GM12872 (cell line): Measurements from ENCODE around the gene EVPL.

Experiments used
- TF ChIP-seq, protein P1 (sequence below): IDR thresholded peaks from 3 replicates; pipeline ENCODE4 v1.5.1; 2011; ENCODE audit warnings: low read depth, mild to moderate bottlenecking, low read length, moderate library complexity; ENCODE audit not compliant: insufficient read depth

Gene EVPL

DNA sequence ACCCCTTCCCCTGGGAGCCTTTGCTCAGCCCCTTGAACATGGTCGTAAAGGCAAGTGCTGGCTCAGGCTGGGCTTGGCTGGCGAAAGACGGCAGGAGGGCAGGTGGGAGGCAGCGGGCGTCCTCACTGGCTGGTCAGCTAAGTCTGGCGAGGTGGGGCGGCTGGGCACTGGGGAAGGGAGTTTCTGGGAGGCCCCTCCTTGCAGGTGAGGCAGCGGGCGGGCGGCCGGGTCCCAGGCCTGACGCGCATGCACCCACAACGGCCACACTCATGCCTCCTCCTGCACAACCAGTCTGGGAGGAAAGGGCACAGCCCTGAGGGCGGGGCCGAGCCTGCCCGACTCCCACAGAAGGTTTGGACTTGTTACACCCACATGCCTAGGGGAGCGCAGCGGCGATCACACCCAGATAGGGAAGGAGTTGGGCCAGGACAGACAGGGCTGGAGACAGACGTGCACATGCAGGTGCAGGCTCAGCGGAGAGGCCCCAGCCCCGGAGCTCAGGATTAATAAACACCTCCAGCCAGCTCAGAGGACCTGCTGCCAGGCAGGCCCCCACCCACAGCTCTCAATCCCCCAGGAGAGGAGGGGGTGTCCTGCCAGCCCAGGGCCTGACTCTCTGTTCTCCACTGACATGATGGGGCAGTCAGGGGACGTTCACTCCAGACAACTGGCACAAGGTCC, at the start of gene EVPL:
Gene EVPL (minus strand): TSS at position 148 of the 681 bp plus-strand sequence. CDS start 108 bp downstream, at position 40.
- TF ChIP-seq, protein P1, sequence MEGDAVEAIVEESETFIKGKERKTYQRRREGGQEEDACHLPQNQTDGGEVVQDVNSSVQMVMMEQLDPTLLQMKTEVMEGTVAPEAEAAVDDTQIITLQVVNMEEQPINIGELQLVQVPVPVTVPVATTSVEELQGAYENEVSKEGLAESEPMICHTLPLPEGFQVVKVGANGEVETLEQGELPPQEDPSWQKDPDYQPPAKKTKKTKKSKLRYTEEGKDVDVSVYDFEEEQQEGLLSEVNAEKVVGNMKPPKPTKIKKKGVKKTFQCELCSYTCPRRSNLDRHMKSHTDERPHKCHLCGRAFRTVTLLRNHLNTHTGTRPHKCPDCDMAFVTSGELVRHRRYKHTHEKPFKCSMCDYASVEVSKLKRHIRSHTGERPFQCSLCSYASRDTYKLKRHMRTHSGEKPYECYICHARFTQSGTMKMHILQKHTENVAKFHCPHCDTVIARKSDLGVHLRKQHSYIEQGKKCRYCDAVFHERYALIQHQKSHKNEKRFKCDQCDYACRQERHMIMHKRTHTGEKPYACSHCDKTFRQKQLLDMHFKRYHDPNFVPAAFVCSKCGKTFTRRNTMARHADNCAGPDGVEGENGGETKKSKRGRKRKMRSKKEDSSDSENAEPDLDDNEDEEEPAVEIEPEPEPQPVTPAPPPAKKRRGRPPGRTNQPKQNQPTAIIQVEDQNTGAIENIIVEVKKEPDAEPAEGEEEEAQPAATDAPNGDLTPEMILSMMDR, result no peak

GRCh38 chr17:76076146-76076764, 49.1 kb upstream of the EVPL start:
- TF ChIP-seq, protein P1, result no peak

- TF ChIP-seq, protein P1, result 0 out of 3 replicates have a peak, but pooled peaks have one; percentile 6
Measured at GRCh38 chr17:76075364-76076145, 48.4 kb upstream of the EVPL start.

DNA sequence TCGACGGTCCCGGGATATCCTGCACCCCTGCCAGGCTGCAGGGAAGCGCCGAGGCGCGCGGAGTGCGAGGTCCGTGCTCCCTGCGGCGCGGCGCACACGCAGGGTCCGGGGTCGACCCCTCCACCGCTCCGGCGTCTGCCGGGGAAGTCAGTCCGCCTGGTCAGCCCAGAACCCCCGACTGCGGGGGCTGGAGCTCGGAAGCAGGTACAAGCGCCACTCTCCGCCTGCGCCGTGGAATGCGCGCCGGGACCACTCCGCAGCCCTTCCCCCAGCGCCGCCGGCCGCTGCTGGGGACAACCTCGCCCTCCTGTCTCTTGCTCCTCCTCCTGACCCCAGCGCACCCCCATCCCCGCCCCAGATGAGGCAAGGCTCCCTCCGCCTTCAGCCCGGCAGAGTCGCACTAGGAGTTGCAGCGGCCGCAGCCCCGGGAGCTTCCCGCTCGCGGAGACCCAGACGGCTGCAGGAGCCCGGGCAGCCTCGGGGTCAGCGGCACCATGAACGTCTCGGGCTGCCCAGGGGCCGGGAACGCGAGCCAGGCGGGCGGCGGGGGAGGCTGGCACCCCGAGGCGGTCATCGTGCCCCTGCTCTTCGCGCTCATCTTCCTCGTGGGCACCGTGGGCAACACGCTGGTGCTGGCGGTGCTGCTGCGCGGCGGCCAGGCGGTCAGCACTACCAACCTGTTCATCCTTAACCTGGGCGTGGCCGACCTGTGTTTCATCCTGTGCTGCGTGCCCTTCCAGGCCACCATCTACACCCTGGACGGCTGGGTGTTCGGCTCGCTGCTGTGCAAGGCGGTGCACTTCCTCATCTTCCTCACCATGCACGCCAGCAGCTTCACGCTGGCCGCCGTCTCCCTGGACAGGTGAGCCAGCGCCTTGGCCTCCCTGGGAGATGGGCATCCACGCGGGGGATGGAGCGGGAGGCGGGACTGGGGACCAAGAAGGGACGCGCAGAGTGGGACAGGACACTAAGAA, 47.6 kb upstream of the EVPL start, which contains the start of gene GALR2:
Gene GALR2 (plus strand): TSS at position 392 of the 974 bp plus-strand sequence. CDS start 103 bp downstream, at position 495.
- TF ChIP-seq, protein P1, result no peak

- TF ChIP-seq, protein P1, result no peak
Measured at GRCh38 chr17:76072148-76072858, 45.2 kb upstream of the EVPL start, which contains the start of gene SRP68. Gene SRP68, minus strand, starts transcription at chr17:76072517. Its CDS starts 26 bp downstream, at chr17:76072491.

DNA sequence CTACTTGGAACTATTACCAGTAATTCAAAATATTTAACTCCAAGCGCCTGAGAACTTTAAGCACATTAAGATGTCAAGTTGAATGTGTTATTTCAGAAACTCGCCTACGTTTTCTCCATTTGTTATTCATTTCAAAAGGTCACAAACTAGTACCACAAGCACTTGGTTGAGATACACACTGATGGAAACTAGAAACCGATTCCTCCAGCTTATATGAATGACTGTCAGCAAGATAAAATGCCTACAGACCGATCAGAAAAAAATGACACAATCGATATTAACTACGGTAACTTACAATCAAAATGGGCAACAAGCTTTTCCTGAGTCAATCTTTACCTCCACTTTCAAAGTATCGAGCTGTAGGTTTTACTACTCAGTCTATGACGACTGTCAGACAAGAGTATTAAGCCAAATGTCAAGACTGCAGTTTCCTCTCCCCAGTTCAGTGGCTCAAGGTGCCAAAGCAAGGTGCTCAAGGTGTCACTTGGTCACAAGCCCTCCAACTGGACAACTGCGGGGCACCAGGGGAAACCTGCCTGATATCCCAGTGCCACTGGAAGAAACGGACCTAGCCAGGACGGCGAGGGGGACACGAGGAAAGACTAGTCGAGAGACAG, 44.5 kb upstream of the EVPL start:
- TF ChIP-seq, protein P1, result no peak
